D721Med (cell line): ENCODE data around the gene SOSTDC1.

Experiments used
- DNase-seq: peaks from one replicate; pipeline ENCODE4 v3.0.0; 2011; ENCODE audit warnings: low spot score; ENCODE audit not compliant: insufficient read length
- FAIRE-seq: peaks from 2 replicates; lab custom pipeline; 2011; peaks lifted over from hg19 to GRCh38; lab: Jason Lieb, UNC
- CTCF ChIP-seq: IDR thresholded peaks from 2 replicates; pipeline ENCODE4 v1.5.1; 2012; ENCODE audit warnings: mild to moderate bottlenecking, control low read depth; ENCODE audit not compliant: insufficient read depth; ENCODE audit errors: missing control alignments

Gene SOSTDC1

GRCh38 chr7:16419859-16420258 lies 45.7 kb downstream of the SOSTDC1 start:
- no peak for FAIRE-seq
- TF ChIP-seq CTCF = no peak
- DNase-seq = no peak

GRCh38 chr7:16419126-16419525 lies 46.4 kb downstream of the SOSTDC1 start:
- DNase-seq = no peak
- FAIRE-seq = no peak

GRCh38 chr7:16417906-16418305 lies 47.6 kb downstream of the SOSTDC1 start:
- DNase-seq = no peak

More at GRCh38 chr7:16419126-16419525, 46.4 kb downstream of the SOSTDC1 start:
- no peak for TF ChIP-seq CTCF

GRCh38 chr7:16416289-16417282 lies 49.0 kb downstream of the SOSTDC1 start:
- no peak for FAIRE-seq
- no peak for DNase-seq
- TF ChIP-seq CTCF = no peak

More at GRCh38 chr7:16417906-16418305, 47.6 kb downstream of the SOSTDC1 start:
- FAIRE-seq = no peak
- TF ChIP-seq CTCF = no peak

- DNase-seq = no peak
- no peak for FAIRE-seq
- no peak for TF ChIP-seq CTCF
Measured at GRCh38 chr7:16412274-16413254, 53.0 kb downstream of the SOSTDC1 start.
